ENCODE results near the gene BORCS6. TPM values are rescaled to one million over a fixed set of nuclear protein-coding genes. Genes with fewer than 3 reads are reported as not detected.

Gene BORCS6
- total and polyA plus RNA-seq, 9 of the 15 experiments (the other 6 are each of a cell fraction or from before 2014, with no cell fraction given) = 0.01 to 7.4 (median 2.3) TPM

- TF ChIP-seq HDAC2 (IDR thresholded peaks at IDR 0.05) = peak; percentile 82
- TF ChIP-seq ERF (CRISPR knock-in tag; IDR thresholded peaks at IDR 0.05) = no peak
- TF ChIP-seq SMAD2 (IDR thresholded peaks at IDR 0.05; ENCODE audit: low read depth, low read length) = no peak
- TF ChIP-seq CTBP1 (IDR thresholded peaks at IDR 0.05; ENCODE audit: borderline replicate concordance) = peak; percentile 80
- no peak for TF ChIP-seq POU5F1 (IDR thresholded peaks at IDR 0.05; ENCODE audit: borderline replicate concordance, low read depth, low read length, partially characterized antibody)
- no peak for TF ChIP-seq ZFP91 (CRISPR knock-in tag; IDR thresholded peaks at IDR 0.05)
- TF ChIP-seq E2F5 (CRISPR knock-in tag; IDR thresholded peaks at IDR 0.05) = no peak
- no peak for TF ChIP-seq MCM2 (IDR thresholded peaks at IDR 0.05; ENCODE audit: low read depth)
- TF ChIP-seq ZBTB40 (IDR thresholded peaks at IDR 0.05) = no peak; the same call in 1 of the 2 replicates
- no peak for TF ChIP-seq ZBTB40 (CRISPR knock-in tag; IDR thresholded peaks at IDR 0.05)
- TF ChIP-seq BMI1 (IDR thresholded peaks at IDR 0.05; ENCODE audit: low read length) = no peak
- TF ChIP-seq GATA2 (CRISPR knock-in tag; IDR thresholded peaks at IDR 0.05) = peak; percentile 55
- TF ChIP-seq EP300 (IDR thresholded peaks at IDR 0.05; ENCODE audit: low read length) = no peak
- TF ChIP-seq OTX1 (CRISPR knock-in tag; IDR thresholded peaks at IDR 0.05) = no peak
- no peak for TF ChIP-seq ZNF282 (CRISPR knock-in tag; IDR thresholded peaks at IDR 0.05)
- peak; percentile 71 for TF ChIP-seq RBM25 (IDR thresholded peaks at IDR 0.05; ENCODE audit: low read depth, low read length, severe bottlenecking)
- TF ChIP-seq SPI1 (IDR thresholded peaks at IDR 0.05; ENCODE audit: borderline replicate concordance, low read depth, low read length) = no peak
- no peak for TF ChIP-seq HSF4 (CRISPR knock-in tag; IDR thresholded peaks at IDR 0.05; ENCODE audit: borderline replicate concordance)
Measured at GRCh38 chr17:8192070-8192815, 2.3 kb upstream of the BORCS6 start (continued).
